ENCODE results near the gene ZNF579. TPM values are rescaled to one million over a fixed set of nuclear protein-coding genes. Genes with fewer than 3 reads are reported as not detected.
"Not testable (repeated sequence)": the region's sequence is repeated elsewhere in the genome, so short reads cannot be mapped to it uniquely, and the experiment has no call there.

Gene ZNF579
- total RNA-seq, 1 donor from 2014 or later: 10.9 TPM

DNA sequence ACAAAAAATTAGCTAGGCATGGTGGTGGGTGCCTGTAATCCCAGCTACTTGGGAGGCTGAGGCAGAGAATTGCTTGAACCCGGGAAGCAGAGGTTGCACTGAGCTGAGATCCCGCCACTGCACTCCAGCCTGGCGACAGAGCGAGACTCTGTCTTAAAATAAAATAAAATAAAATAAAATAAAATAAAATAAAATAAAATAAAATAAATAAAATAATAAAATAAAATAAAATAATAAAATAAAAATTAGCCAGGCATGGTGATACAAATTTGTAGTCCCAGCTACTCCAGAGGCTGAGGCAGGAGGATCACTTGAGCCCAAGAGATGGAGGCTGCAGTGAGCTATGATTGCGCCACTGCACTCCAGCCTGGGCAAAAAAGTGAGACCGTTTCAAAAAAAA lies 6.7 kb downstream of the ZNF579 start:
- DNase-seq (ENCODE audit: low spot score): not testable (repeated sequence)

DNA sequence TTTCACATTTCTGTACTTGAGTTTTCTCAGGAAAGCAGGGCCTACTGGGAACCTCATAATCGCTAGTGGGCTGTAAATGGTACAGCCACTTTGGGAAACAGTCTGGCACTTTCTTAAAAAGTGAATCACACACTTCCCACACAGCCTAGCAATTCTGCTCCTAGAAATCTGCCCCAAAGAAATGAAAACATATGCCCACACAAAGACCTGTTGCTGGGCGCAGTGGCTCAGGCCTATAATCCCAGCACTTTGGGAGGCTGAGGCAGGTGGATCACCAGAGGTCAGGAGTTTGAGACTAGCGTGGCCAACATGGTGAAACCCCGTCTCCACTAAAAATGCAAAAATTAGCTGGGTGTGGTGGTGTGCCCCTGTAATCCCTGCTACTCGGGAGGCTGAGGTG lies 11.2 kb downstream of the ZNF579 start:
- not testable (repeated sequence) for DNase-seq (ENCODE audit: low spot score)

DNA sequence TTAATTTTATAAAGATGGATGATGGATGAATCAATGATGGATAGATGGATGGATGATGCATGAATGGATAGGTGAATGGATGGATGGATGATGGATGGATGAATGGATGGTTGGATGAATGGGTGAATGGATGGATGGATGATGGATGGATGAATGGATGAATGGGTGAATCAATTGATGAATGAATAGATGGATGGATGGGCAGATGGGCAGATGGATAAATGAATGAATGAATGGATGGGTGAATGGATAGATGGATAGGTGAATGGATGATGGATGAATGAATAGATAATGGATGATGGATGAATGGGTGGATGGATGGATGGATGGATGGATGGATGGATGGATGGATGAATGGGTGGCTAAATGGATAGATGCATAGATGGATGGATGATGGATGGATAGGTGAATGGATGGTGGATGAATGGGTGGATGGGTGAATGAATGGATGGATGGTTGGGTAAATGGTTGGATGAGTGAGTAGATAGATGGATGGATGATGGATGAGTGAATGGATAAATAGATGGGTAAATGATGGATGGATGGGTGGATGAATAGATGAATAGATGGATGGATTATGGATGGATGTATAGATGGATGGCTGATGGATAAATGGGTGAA lies 12.8 kb downstream of the ZNF579 start:
- no peak for DNase-seq (ENCODE audit: low spot score)

DNA sequence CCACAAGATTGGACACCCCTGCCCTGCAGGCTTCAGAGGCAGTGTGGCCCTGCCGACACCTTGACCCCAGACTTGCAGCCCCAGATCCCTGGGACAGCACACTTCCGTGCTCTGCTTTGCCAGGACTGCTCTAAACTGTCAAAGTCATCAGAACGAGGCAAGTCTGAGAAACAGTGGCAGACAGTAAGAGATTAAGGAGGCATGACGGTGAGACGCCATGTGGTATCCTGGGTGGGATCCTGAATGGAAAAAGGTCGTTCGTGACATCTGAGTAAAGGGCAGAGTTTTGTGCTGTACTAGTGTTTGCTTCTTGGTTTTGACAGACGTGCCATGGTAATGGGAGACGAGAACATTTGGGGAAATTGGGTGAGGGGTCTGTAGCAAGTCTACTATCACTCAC lies 13.8 kb downstream of the ZNF579 start:
- DNase-seq (ENCODE audit: low spot score): no peak

DNA sequence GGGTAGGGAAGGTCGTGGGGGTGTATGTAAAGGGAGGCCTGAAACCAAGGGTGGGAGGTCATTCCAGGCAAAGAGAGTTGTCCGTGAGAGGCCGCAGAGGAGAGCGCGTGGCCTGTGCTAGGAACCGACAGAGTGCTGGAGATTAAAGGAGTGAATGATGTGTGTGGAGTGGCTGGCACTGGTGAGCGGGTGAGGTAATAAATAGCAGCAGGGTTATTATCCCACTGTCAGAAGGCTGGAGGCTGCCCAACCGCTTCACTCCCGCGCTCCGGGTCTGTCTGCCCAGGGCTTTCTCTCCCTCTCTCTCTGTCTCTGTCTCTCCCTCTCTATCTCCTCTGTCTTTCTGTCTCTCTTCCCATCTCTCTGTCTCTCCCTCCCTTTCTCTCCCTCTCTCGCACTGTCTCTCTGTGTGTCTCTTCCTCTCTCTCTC lies 17.4 kb downstream of the ZNF579 start:
- DNase-seq (ENCODE audit: low spot score): no peak

DNA sequence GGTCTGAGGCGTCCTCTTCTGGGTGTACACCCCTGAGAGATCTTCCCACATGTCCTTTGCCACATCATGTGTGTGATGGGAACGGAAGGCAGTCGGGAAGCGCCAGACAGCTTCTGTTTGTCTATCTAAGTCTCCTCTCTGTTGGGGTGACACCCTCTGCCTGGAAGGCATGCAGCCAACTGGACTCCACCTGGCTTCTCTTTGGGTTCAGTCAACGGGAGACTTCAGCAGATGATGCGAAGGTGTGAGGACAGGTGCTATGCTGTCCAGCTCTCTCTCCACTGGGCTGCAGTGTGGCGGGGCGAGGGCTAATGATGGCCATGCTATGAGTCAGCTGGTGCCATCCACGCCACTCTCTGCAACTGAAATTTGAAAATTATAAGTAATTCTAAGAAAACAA lies 21.0 kb downstream of the ZNF579 start:
- DNase-seq (ENCODE audit: low spot score): no peak

DNA sequence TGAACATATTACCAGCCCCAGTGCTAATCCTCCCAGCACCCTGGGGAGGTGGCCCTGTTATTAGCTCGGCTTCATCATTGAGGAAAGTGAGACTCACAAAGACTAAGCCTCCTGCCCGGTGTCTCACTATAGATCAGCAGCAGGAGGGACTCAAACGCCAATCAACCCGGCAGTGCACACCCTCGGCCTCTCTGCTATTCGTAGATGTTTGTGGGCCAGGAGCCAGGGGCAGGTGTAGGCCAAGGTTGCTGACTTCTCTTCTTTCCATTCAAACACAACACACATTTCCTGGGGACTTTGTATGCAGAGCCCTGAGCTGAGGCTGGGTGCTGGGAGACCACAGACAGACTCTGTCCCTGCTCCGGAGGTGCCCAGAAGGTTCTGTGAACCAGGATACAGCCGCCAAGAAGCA lies 25.9 kb downstream of the ZNF579 start:
- no peak for DNase-seq (ENCODE audit: low spot score)

DNA sequence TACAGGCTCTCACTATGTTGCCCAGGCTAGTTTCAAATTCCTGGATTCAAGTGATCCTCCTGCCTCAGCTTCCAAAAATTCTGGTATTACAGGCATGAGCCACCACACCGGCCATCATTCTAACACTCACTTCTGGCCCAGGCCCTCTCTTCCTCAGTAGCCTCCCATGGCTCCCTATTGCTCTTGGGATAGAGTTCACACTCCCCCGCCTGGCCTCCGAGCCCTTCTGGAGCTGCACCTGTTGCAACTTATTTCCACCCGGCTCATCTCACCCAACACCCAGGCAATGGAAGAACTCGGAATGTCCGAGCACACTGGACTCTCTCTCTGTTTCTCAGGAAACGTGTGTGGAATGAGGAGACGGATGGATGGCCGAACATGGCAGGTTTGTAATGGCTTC lies 26.3 kb downstream of the ZNF579 start:
- DNase-seq (ENCODE audit: low spot score): no peak

DNA sequence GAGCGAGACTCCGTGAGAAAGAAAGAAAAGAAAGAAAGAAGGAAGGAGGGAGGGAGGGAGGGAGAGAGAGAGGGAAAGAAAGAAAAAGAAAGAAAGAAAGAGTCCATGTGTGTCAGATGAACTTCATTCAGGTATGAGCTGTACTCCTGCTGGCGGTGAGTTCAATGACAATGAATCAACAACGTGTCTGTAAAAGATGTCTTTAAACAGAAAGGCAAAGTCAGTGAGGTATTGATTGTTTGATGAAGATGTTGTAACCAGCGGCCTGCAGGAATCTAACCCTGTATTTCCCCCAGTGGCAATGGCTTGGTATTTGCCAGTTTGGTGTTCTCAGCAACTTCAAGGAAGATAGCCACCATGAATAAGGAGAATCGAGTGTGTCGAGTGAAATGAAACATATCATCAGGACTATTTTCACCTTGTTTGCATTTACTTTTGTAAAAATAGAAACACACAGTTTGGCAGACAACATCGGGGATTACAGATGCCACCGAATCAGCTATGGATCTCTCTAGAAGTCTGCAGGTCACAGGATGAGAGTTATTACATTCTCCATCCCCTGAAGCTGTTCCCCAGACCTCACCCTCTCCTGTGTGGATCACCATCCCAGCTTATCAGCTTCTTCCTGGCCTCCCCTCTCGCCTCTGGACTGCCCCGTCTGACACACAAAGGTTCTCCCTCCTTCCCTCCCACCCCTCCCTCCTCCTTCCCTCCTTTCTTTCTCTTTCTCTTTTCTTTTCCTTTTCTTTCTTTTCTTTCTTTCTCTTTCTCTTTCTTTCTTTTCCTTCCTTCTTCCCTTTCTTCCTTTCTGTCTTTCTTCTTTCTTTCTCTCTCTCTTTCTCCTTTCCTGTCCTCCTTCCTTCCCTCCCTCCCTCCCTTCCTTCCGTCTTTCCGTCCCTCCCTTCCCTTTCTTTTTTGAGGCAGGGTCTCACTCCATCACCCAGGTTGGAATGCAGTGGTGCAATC lies 27.1 kb downstream of the ZNF579 start:
- DNase-seq (ENCODE audit: low spot score): no peak

DNA sequence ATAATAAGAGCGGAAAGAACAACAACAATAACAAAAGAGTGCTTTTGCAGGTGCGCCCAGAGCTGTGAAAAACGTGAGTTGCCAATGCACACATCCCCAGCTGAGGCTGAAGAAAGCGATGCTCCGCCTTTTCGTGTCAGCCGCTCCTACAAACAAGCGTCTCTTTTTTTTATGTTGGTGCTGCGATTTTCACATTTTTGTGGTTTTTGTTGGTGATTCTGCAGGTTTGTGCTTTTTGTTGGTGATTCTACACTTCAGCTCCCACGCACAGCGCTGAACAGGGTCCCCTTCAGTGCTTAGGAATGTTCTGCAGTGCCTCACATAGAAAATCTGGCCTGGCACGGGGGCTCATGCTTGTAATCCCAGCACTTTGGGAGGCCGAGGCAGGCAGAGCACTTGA lies 28.0 kb downstream of the ZNF579 start:
- no peak for DNase-seq (ENCODE audit: low spot score)

DNA sequence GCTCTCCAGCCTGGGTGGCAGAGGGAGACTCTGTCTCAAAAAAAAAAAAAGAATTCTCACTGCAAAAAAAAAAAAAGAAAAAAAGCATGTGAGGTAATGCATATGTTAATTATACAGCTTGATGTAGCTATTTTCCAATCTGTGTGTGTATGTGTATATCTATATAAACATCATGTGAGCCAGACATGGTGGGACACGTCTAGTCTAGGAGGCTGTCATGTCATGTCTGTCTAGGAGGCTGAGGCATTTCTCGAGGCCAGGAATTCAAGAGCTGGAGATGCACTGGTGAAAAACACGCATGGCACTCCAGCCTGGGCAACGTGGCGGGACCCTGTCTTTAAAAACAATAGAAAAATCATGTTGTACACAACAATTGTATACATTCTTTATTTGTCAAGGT lies 28.4 kb downstream of the ZNF579 start:
- DNase-seq (ENCODE audit: low spot score): no peak

DNA sequence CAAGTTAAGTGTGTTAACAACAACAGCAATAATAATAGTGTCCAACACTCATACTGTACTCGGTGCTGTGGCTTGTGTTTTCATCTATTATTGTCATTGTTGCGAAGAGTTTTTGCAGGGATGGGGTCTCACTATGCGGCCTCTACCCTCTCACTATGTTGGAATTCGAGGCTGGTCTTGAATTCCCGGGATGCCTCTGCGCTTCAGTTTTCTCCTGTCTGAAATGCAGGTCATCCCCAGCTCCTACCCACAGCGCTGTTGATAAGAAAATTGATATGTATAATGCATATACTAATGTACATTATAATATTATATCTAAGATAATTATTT lies 30.4 kb downstream of the ZNF579 start:
- DNase-seq (ENCODE audit: low spot score): no peak

DNA sequence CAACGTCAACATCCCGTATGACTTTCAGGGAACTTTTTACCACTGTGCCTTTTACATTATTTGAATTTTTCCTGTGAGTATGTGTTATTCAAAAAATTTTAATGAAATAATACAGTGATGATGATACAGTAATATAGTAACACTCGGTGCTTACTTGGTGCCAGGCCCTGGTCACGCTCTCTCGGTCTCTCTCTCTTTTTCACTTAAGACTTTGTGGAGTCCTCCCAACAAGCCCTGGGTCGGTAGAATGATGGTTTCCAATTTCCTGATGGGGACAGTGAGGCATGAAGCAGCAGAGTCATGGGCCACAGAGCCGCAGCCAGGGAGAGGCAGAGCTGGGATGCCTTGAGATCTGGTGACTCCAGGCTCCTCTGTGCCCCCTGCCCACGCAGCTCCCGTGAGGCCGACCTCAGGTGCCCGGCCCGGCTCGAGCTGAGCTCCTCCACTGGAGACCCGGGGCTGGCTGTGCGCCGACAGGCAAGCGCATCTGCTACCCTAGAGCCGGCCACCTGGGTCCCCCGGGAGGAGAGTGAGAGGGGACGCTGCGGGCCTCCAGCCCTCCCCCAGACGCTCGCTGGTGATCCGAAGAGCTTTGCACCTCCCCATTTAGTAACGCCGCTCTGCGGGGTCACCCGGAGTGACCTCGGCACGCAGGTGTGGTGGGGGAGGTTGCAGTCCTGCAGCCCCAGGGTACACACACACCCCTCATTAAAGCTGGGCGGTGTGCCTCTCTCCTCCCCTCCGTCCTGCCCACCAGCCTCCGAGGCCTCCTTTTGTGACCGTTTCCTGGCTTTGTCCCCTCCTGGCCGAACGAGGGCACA lies 30.9 kb downstream of the ZNF579 start:
- no peak for DNase-seq (ENCODE audit: low spot score)

DNA sequence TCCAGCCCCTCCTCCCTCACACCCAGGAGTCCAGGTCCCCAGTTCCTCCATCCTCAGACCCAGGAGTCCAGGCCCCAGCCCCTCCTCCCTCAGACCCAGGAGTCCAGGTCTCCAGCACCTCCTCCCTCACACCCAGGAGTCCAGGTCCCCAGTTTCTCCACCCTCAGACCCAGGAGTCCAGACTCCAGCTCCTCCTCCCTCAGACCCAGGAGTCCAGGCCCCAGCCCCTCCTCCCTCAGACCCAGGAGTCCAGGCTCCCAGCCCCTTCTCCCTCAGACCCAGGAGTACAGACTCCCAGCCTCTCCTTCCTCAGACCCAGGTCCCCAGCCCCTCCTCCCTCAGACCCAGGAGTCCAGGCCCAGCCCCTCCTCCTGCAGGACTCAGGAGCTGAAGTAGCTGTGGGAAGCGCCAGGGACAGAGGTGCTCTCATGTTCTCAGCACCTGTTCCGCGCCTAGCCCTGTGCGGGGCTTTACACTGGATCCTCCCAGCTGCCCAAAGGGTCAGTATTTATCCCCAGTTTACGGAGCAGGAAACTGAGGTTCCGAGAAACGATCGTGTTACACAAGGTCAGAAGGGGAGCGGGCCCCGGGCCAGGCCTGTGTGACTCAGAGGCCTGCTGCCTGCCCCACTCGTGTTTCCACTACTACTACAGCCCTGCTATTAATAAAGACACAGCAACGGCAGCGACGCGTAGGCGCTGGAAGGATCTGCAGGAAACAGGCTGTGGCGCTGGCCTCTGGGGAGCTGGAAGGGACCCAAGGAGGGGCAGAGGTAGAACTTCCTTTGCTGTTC lies 33.6 kb downstream of the ZNF579 start:
- no peak for DNase-seq (ENCODE audit: low spot score)

DNA sequence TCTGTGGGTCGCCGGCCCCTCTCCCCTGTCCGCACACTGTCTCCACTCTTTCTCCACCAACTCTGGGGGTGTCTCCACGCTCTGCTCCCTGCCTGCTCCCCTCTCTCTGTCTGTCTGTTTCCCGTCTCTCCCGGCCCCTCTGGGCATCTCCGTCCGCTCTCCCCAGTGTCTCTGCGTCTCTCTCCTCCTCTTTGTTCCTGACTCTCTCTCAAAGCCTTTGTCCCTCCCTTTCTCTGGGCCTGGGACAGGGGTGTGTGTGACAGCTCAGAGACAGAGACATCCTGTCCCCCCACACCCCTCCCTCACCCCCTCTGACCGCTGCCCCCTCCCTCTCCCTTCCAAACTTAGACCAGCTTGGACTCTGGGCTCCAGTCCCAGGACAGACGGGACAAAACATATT lies 34.6 kb downstream of the ZNF579 start:
- DNase-seq (ENCODE audit: low spot score): no peak

DNA sequence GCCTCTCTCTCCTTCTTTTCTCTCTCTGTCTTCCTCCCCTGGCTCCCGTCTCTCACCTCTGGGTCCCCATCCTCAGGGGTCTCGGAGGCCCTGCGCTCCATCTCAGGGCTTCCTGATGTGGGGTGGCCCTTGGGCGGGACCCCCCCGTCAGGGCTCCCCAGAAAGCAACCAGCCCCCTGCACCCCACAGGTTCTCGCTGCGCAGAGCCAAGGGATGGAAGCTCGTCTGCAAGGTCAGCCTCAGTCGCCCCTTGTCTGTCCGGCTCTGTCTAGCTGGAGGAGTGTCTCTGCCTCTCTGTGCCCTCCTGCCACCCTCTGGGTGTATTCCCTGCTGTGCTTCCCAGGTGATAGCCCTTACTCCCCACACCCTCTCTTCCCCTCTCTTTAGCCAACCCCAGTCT lies 35.2 kb downstream of the ZNF579 start, which contains the start of gene SBK3:
Gene SBK3 (minus strand): TSS at position 101 of the 400 bp plus-strand sequence. CDS start 0 bp downstream, at position 101.
- DNase-seq (ENCODE audit: low spot score): no peak

DNA sequence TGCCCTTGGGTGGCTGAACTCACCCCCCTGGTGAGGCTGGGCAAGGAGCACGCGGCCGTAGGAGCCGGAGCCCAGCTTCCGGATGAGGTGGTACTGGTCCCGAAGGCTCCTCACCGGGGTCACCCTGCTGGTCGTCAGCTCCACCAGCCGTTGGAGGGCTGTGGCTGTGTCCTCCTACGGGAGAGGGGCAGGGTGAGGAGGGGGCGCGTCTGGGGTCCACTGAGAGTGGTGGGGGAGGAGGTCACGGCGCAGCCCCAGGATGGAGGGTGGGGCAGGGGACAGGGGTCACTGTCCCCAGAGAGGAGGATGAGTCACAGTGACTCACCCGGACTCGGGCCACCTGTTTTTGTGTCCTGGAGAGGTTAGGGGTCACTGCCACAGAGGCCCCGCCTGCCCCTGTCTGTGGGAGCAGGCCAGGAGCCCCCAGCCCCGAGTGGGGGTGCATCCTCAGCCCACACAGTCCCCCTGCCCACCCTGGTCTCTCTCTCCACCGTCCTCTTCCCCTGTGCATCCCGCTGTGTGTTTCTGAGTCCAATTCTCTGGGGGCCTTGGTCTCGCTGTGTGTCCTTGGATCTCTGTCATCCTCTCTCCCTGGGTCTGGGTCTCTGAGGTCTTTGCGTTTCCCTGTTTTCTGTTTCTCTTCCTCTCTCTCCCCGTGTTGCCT lies 35.7 kb downstream of the ZNF579 start:
- no peak for DNase-seq (ENCODE audit: low spot score)

DNA sequence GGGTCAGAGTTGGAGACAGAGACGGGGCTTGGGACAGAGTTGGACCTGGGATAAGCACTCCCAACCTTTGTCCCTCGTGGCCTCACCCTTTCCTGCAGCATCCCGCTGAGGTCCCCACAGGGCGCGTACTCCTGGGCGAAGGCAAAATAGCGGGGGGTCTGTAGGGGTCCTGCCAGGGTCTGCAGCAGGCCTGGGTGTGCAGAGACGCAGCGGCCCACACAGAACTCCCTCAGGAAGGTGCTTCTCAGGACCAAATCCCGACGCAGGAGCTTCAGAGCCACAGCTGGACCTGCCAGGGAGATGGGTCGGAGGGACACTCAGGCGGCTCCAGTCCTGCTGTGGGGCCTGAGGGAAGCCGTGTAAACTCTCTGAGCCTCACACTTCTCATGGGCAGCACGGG lies 36.6 kb downstream of the ZNF579 start:
- no peak for DNase-seq (ENCODE audit: low spot score)

DNA sequence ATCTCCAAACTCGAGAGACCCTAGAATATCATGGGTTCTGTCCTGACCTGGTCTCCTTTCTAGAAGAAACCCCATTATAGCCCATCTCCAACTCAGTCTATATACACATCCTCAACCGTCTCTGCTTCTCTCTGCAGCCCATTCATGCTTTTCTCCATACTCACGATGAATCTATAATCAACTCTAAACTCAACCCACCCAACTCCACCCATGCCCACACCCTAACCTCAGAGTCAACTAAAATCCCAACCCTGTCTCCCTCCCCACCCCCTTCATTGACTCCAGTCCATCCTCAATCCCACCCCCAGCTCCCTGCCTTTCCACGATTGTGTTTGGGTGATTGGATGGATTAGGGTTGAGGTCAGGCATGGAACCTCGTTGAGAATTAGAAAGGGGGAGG lies 37.1 kb downstream of the ZNF579 start:
- no peak for DNase-seq (ENCODE audit: low spot score)

DNA sequence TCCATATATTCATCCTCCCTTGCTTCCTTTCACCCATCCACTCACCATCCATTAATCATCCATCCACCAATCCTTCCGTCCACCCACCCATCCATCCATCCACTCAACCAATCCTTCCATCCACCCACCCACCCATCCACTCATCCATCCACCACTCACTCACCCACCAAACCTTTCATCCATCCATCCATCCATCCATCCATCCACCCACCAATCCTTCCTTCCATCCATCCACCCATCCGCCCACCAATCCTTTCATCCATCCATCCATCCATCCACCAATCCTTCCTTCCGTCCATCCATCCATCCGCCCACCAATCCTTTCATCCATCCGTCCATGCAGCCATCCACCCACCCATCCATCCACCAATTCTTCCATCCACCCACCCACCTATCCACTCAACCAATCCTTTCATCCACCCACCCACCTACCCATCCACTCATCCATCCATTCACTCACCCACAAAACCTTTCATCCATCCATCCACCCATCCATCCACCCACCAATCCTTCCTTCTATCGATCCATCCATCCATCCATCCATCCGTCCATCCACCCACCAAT lies 38.3 kb downstream of the ZNF579 start:
- no peak for DNase-seq (ENCODE audit: low spot score)
